VCaP (cell line): ENCODE data around the gene JARID2.

Source experiments
- H3K27ac ChIP-seq: fragments of 450-650 bp; 2 replicates; pipeline ENCODE4 v1.5.1; 2017
- CTCF ChIP-seq: fragments of 450-650 bp; conservative IDR thresholded peaks from 2 replicates; pipeline ENCODE4 v1.5.1; 2017; ENCODE audit warnings: mild to moderate bottlenecking, moderate library complexity

Gene JARID2

GRCh38 chr6:15220062-15220461, 25.8 kb upstream of the JARID2 start:
- no peak overlapping the region for H3K27ac ChIP-seq
- no peak for TF ChIP-seq CTCF

GRCh38 chr6:15227827-15228318, 18.0 kb upstream of the JARID2 start:
- H3K27ac ChIP-seq, result no peak overlapping the region
- TF ChIP-seq CTCF, result no peak

GRCh38 chr6:15230827-15231226, 15.0 kb upstream of the JARID2 start:
- no peak overlapping the region for H3K27ac ChIP-seq
- TF ChIP-seq CTCF, result no peak

- H3K27ac ChIP-seq, result no peak overlapping the region
- TF ChIP-seq CTCF, result no peak
Observed at GRCh38 chr6:15232836-15233510, 12.9 kb upstream of the JARID2 start.

- TF ChIP-seq CTCF, result no peak
- H3K27ac ChIP-seq, result no peak overlapping the region
Observed at GRCh38 chr6:15234068-15234758, 11.7 kb upstream of the JARID2 start.

- H3K27ac ChIP-seq, result no peak overlapping the region
- no peak for TF ChIP-seq CTCF
Observed at GRCh38 chr6:15239616-15240364, 6.1 kb upstream of the JARID2 start.

- no peak overlapping the region for H3K27ac ChIP-seq
- TF ChIP-seq CTCF, result no peak
Observed at GRCh38 chr6:15242503-15242902, 3.4 kb upstream of the JARID2 start.
